Gastroesophageal sphincter (tissue), 4 donors: ENCODE results near the gene MAB21L4. TPM values are rescaled to one million over a fixed set of nuclear protein-coding genes. Genes with fewer than 3 reads are reported as not detected.

Source experiments
- ATAC-seq: fragments of 150-250 bp; one replicate; pipeline ENCODE4 v1.9.1; 2016; ENCODE audit warnings: mild to moderate bottlenecking, moderate library complexity
- H3K27ac ChIP-seq, 4 donors: fragments of 200-600 bp; sonication (generic) in 3 of 4; 1 replicate in 3 of 4; 2 replicates in 1 of 4; pipeline ENCODE4 v1.5.1; 2016 to 2019
- H3K27me3 ChIP-seq: fragments of 200-600 bp; sonication (generic); one replicate; pipeline ENCODE4 v1.5.1; 2019
- H3K36me3 ChIP-seq, 2 donors: fragments of 200-600 bp; sonication (generic); one replicate each; pipeline ENCODE4 v1.5.1; 2019; ENCODE audit warnings: control low read depth in 1 of 2
- H3K4me1 ChIP-seq, 3 donors: fragments of 200-600 bp; sonication (generic); 1 replicate in 2 of 3; 2 replicates in 1 of 3; pipeline ENCODE4 v1.5.1; 2016 to 2019; ENCODE audit warnings: control low read depth in 2 of 3
- H3K4me3 ChIP-seq, 2 donors: fragments of 200-600 bp; sonication (generic); one replicate each; pipeline ENCODE4 v1.5.1; 2019; ENCODE audit warnings: mild to moderate bottlenecking in 1 of 2, moderate library complexity in 1 of 2
- H3K9me3 ChIP-seq, 3 donors: fragments of 200-600 bp; sonication (generic); one replicate each; pipeline ENCODE4 v1.5.1; 2017 to 2019; ENCODE audit warnings: control low read depth in 2 of 3
- CTCF ChIP-seq, 4 experiments: fragments of 200-600 bp in 2 of 4; fragments of 450-650 bp in 2 of 4; sonication (generic) in 1 of 4; IDR thresholded peaks; one replicate each; pipeline ENCODE4 v1.5.1; 2017 to 2019; ENCODE audit warnings: antibody characterized with exemption in 4 of 4, mild to moderate bottlenecking in 2 of 4, moderate library complexity in 2 of 4
- EP300 ChIP-seq: sonication (generic); formaldehyde crosslinking; IDR thresholded peaks from one replicate; pipeline ENCODE4 v1.6.1; 2017; ENCODE audit warnings: antibody characterized with exemption, mild to moderate bottlenecking
- POLR2A ChIP-seq, 2 donors: fragments of 450-650 bp; IDR thresholded peaks; one replicate each; pipeline ENCODE4 v1.6.1; 2017; ENCODE audit warnings: antibody characterized with exemption in 2 of 2, mild to moderate bottlenecking in 2 of 2, moderate library complexity in 1 of 2
- POLR2AphosphoS5 ChIP-seq: sonication (generic); formaldehyde crosslinking; IDR thresholded peaks from one replicate; pipeline ENCODE4 v1.6.1; 2017; ENCODE audit warnings: antibody characterized with exemption
- WGBS, 2 donors: methylation state at CpG; one replicate each; pipeline ENCODE4 v1.1.5; 2018; ENCODE audit warnings: low coverage in 1 of 2; 5-methylcytosine and 5-hydroxymethylcytosine counted together
- total RNA-seq, 4 donors: library from RNA; depleted of rRNA; stranded (reverse); fragments of >200 nt; gene quantifications; one replicate each; pipeline ENCODE4 v1.1.0, GENCODE V29; 2016

Gene MAB21L4
- total RNA-seq, 4 donors from 2014 or later: 0.27 to 9.7 (median 0.77) TPM; not detected in 1

- H3K4me3 ChIP-seq: no peak overlapping the region
- no peaks in the 10 kb centered on the region for H3K4me1 ChIP-seq
- TF ChIP-seq CTCF (IDR thresholded peaks at IDR 0.05) (no peak), EP300 (no peak), POLR2AphosphoS5 (no peak), POLR2A (IDR thresholded peaks at IDR 0.05) (no peak)
- H3K9me3 ChIP-seq: no peaks in the 10 kb centered on the region
- H3K27ac ChIP-seq: no peak overlapping the region
- no peaks in the 10 kb centered on the region for H3K36me3 ChIP-seq
- 60% methylated on average over 1 of the region's 14 CpGs; no CpG with 5 or more reads in 1 of the 2 donors for WGBS, 2 donors
- no peaks in the 10 kb centered on the region for H3K27me3 ChIP-seq
- no peak for ATAC-seq
These were observed 5.3 kb downstream of the MAB21L4 start for GRCh38 chr2:240890691-240891090.

- no peak overlapping the region for H3K4me3 ChIP-seq
- no peaks in the 10 kb centered on the region for H3K36me3 ChIP-seq
- no peaks in the 10 kb centered on the region for H3K9me3 ChIP-seq
- ATAC-seq: no peak
- TF ChIP-seq POLR2A (IDR thresholded peaks at IDR 0.05) (no peak), EP300 (no peak), CTCF (IDR thresholded peaks at IDR 0.05) (no peak), POLR2AphosphoS5 (no peak)
- no CpG with 5 or more reads among the region's 38 CpGs for WGBS, 2 donors
- H3K4me1 ChIP-seq: no peaks in the 10 kb centered on the region
- H3K27me3 ChIP-seq: no peaks in the 10 kb centered on the region
- H3K27ac ChIP-seq: no peak overlapping the region
These were observed 6.1 kb downstream of the MAB21L4 start for GRCh38 chr2:240889601-240890560.

- TF ChIP-seq EP300: no peak
- TF ChIP-seq POLR2AphosphoS5: no peak
- TF ChIP-seq POLR2A (IDR thresholded peaks at IDR 0.05): no peak
- Histone ChIP-seq H3K27me3 (no peaks in the 10 kb centered on the region), H3K36me3 (no peaks in the 10 kb centered on the region), H3K4me3 (no peak overlapping the region), H3K4me1 (no peaks in the 10 kb centered on the region), H3K9me3 (no peaks in the 10 kb centered on the region), H3K27ac (no peak overlapping the region)
- ATAC-seq: no peak
- 73% methylated on average over 6 of the region's 11 CpGs; no CpG with 5 or more reads in 1 of the 2 donors for WGBS, 2 donors
These were observed 6.9 kb downstream of the MAB21L4 start for GRCh38 chr2:240888890-240889573.

GRCh38 chr2:240888130-240888889 lies 7.6 kb downstream of the MAB21L4 start:
- no peaks in the 10 kb centered on the region for H3K9me3 ChIP-seq
- ATAC-seq: no peak
- no peak overlapping the region for H3K27ac ChIP-seq
- no peak overlapping the region for H3K4me3 ChIP-seq
- TF ChIP-seq POLR2AphosphoS5: no peak
- TF ChIP-seq EP300: no peak
- no peak for TF ChIP-seq POLR2A (IDR thresholded peaks at IDR 0.05)
- no peak for TF ChIP-seq CTCF (IDR thresholded peaks at IDR 0.05)
- 74% methylated on average over 5 of the region's 37 CpGs; no CpG with 5 or more reads in 1 of the 2 donors for whole genome bisulfite sequencing, 2 donors
- no peaks in the 10 kb centered on the region for H3K36me3 ChIP-seq
- H3K27me3 ChIP-seq: no peaks in the 10 kb centered on the region
- H3K4me1 ChIP-seq: no peaks in the 10 kb centered on the region

GRCh38 chr2:240887631-240888030 lies 8.3 kb downstream of the MAB21L4 start:
- H3K27ac ChIP-seq: no peak overlapping the region
- no peaks in the 10 kb centered on the region for H3K27me3 ChIP-seq
- H3K4me3 ChIP-seq: no peak overlapping the region
- WGBS, 2 donors: 83 to 100% methylated on average over 2 of the region's 4 CpGs
- no peaks in the 10 kb centered on the region for H3K9me3 ChIP-seq
- H3K4me1 ChIP-seq: no peaks in the 10 kb centered on the region
- no peak for ATAC-seq
- no peaks in the 10 kb centered on the region for H3K36me3 ChIP-seq
- TF ChIP-seq POLR2AphosphoS5 (no peak), POLR2A (IDR thresholded peaks at IDR 0.05) (no peak), CTCF (IDR thresholded peaks at IDR 0.05) (no peak), EP300 (no peak)
